ENCODE results near the gene EZR.

Gene EZR

Small RNAs within 50 kb of the gene (microRNA-seq; reads per million reads assigned to microRNA genes)
- gene MIR3918: 1.5 reads per million

All from HL-60 (cell line).